ENCODE measurements around the gene GPC3. TPM values are rescaled to one million over a fixed set of nuclear protein-coding genes. Genes with fewer than 3 reads are reported as not detected.
A peak's percentile ranks its signal among the peaks of the same experiment; 100 is the strongest.
"Not testable (repeated sequence)": the region's sequence is repeated elsewhere in the genome, so short reads cannot be mapped to it uniquely, and the experiment has no call there.

Gene GPC3
- total RNA-seq, 1 donor, result not detected

DNA sequence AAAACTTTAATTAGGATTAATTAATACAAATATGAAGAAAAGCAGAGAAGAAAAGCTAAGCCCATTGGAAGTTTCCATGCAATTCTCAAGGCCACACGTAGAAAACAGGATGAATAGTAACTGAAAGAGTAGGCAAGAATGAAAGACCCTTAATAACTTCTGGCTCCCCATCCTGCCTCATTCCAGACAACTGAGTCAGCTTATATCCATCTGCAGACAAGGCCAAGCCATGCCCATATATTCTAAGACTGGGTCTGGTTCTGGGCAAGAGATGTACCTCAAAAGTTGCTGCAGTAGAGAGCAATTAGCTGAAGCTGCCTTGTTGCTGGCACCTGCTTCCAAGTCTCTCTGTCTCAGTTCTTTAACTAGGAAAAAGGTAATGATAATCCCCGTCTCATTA lies 244.1 kb downstream of the GPC3 start:
- TF ChIP-seq, protein P1, sequence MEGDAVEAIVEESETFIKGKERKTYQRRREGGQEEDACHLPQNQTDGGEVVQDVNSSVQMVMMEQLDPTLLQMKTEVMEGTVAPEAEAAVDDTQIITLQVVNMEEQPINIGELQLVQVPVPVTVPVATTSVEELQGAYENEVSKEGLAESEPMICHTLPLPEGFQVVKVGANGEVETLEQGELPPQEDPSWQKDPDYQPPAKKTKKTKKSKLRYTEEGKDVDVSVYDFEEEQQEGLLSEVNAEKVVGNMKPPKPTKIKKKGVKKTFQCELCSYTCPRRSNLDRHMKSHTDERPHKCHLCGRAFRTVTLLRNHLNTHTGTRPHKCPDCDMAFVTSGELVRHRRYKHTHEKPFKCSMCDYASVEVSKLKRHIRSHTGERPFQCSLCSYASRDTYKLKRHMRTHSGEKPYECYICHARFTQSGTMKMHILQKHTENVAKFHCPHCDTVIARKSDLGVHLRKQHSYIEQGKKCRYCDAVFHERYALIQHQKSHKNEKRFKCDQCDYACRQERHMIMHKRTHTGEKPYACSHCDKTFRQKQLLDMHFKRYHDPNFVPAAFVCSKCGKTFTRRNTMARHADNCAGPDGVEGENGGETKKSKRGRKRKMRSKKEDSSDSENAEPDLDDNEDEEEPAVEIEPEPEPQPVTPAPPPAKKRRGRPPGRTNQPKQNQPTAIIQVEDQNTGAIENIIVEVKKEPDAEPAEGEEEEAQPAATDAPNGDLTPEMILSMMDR (IDR thresholded peaks at IDR 0.05; ENCODE audit: insufficient read depth, low read length), result no peak
- no peak for DNase-seq (ENCODE audit: low read depth)
- H3K4me3 ChIP-seq (ENCODE audit: low read depth, low read length), result no peak overlapping the region

GRCh38 chrX:133726642-133727041 lies 258.8 kb downstream of the GPC3 start:
- DNase-seq (ENCODE audit: low read depth), result no peak
- TF ChIP-seq, protein P1 (IDR thresholded peaks at IDR 0.05; ENCODE audit: insufficient read depth, low read length), result no peak
- no peak overlapping the region for H3K4me3 ChIP-seq (ENCODE audit: low read depth, low read length)

- no peak overlapping the region for H3K4me3 ChIP-seq (ENCODE audit: low read depth, low read length)
- TF ChIP-seq, protein P1 (IDR thresholded peaks at IDR 0.05; ENCODE audit: insufficient read depth, low read length), result no peak
- peak; percentile 20 for DNase-seq (ENCODE audit: low read depth)
Observed at GRCh38 chrX:133726211-133726630, 259.2 kb downstream of the GPC3 start.

DNA sequence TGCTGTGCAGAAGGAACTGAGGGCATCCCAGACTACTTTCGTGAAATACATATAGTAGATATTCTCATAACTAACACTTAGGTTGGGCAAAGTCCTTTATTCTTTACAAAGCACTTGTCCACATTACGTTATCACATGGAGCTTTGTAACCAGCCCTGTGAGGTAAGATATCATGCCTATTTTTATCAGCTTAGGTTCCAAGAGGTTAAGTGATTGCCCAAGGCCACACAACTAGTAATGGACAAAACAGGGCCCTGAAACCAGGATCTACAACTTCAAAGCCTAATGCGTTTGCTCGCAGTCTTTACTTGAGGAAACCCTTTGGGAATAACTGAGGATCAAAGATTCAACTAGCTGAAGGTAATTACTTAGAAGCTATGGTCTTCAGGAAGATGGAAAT lies 261.5 kb downstream of the GPC3 start:
- DNase-seq (ENCODE audit: low read depth), result no peak
- TF ChIP-seq, protein P1 (IDR thresholded peaks at IDR 0.05; ENCODE audit: insufficient read depth, low read length), result no peak
- H3K4me3 ChIP-seq (ENCODE audit: low read depth, low read length), result no peak overlapping the region

- TF ChIP-seq, protein P1 (IDR thresholded peaks at IDR 0.05; ENCODE audit: insufficient read depth, low read length), result no peak
- DNase-seq (ENCODE audit: low read depth), result no peak
- no peak overlapping the region for H3K4me3 ChIP-seq (ENCODE audit: low read depth, low read length)
Observed at GRCh38 chrX:133722756-133723155, 262.6 kb downstream of the GPC3 start.

GRCh38 chrX:133720269-133720668 lies 265.1 kb downstream of the GPC3 start:
- not testable (repeated sequence) for DNase-seq (ENCODE audit: low read depth)

GRCh38 chrX:133715715-133716114 lies 269.7 kb downstream of the GPC3 start:
- H3K4me3 ChIP-seq (ENCODE audit: low read depth, low read length), result no peak overlapping the region
- TF ChIP-seq, protein P1 (IDR thresholded peaks at IDR 0.05; ENCODE audit: insufficient read depth, low read length), result no peak
- no peak for DNase-seq (ENCODE audit: low read depth)

More at GRCh38 chrX:133720269-133720668, 265.1 kb downstream of the GPC3 start:
- not testable (repeated sequence) for H3K4me3 ChIP-seq (ENCODE audit: low read depth, low read length)

Measured in fibroblast of the aortic adventitia (primary cell).